Astrocyte of the spinal cord (primary cell): Measurements from ENCODE around the gene MAP6D1.

Experiments
- DNase-seq: peaks from one replicate; pipeline ENCODE4 v3.0.0; 2011; ENCODE audit warnings: low read depth, low spot score
- H3K4me3 ChIP-seq: 2 replicates; pipeline ENCODE4 v1.5.1; 2011; ENCODE audit warnings: low read depth, mild to moderate bottlenecking, low read length, moderate library complexity
- in situ Hi-C: cut with HindIII; loops from 2 replicates; pipeline ENCODE4 v1.10.0; 2017; ENCODE audit warnings: low sequenced_read_pairs
- TF ChIP-seq, protein P1 (sequence below): IDR thresholded peaks from 2 replicates; pipeline ENCODE4 v1.5.1; 2012; ENCODE audit warnings: low read depth, mild to moderate bottlenecking, low read length, inconsistent platforms

MAP6D1 gene

GRCh38 chr3:183818041-183818620, 7.2 kb downstream of the MAP6D1 start:
- in situ Hi-C loops = no loop called here
- H3K4me3 ChIP-seq = no peak overlapping the region
- DNase-seq = no peak
- TF ChIP-seq, protein P1, sequence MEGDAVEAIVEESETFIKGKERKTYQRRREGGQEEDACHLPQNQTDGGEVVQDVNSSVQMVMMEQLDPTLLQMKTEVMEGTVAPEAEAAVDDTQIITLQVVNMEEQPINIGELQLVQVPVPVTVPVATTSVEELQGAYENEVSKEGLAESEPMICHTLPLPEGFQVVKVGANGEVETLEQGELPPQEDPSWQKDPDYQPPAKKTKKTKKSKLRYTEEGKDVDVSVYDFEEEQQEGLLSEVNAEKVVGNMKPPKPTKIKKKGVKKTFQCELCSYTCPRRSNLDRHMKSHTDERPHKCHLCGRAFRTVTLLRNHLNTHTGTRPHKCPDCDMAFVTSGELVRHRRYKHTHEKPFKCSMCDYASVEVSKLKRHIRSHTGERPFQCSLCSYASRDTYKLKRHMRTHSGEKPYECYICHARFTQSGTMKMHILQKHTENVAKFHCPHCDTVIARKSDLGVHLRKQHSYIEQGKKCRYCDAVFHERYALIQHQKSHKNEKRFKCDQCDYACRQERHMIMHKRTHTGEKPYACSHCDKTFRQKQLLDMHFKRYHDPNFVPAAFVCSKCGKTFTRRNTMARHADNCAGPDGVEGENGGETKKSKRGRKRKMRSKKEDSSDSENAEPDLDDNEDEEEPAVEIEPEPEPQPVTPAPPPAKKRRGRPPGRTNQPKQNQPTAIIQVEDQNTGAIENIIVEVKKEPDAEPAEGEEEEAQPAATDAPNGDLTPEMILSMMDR = no peak

DNA sequence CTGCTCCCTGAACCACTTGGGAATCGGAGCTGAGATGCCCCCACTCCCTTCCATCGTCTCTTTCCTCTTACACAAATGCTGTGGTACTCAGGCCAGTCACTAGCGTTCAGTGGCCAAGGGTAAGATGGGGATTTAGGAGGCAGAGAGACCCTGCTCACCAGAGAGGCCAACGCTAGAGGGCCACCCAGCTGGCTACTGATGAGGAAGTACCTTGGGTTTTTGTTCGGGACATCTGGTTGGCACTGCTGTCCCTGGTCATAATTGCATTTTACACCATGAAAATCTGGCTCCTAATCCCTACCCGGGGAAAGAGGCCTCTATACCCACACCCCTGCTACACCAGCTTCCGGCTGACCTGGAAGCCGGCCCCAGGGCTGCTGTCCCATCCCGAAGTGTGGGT, 7.7 kb downstream of the MAP6D1 start:
- no peak for DNase-seq
- no peak overlapping the region for H3K4me3 ChIP-seq
- TF ChIP-seq, protein P1 = no peak
- in situ Hi-C loops = no loop called here

GRCh38 chr3:183816681-183817510, 8.5 kb downstream of the MAP6D1 start:
- no peak overlapping the region for H3K4me3 ChIP-seq
- in situ Hi-C loops = no loop called here
- DNase-seq = no peak
- TF ChIP-seq, protein P1 = no peak

DNA sequence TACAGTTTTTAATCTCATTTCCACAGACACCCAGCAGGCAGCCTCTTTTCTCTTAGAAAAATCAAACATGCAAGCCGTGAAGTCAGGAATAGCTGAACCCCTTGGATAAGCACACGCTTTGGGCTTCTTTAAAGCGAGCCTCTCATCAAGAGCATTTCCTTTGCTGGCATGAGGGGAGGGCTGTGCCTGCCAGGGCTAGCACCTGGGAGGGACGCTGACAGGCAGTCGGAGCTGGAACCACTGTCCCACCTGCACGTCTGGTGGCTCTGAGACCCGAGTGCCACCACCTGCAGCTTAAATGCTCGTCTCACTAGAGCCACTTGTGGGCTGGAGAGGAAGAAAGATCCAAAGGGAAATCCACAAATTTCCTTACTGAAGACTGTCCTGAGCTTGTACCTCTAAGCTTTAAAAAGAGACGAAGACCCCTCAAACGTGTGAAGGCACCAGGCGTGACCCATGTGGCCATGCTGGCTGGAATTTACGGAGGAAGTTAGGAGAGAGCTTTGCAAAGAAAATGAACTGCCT, 9.4 kb downstream of the MAP6D1 start:
- TF ChIP-seq, protein P1 = no peak
- DNase-seq = no peak
- in situ Hi-C loops = no loop called here
- no peak overlapping the region for H3K4me3 ChIP-seq

DNA sequence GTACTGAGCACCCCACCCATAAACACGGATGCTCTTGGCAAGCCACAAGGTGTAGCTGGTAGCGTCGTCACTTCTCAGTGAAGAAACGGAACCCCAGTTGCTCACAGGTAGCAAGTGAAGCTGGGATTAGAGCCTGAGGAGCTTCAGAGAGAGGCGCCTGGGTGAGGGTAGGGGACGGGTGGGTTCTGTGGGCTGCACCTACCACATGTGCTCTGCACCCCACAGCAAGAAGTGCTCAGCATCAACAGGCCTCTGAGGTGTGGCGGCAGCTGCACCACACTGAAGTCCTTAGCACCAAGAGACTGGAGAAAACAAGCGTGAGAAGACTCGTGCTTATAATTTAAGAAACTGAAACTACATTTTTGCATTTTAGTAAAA, 9.8 kb downstream of the MAP6D1 start:
- H3K4me3 ChIP-seq = no peak overlapping the region
- DNase-seq = no peak
- TF ChIP-seq, protein P1 = no peak
- in situ Hi-C loops = no loop called here

GRCh38 chr3:183814240-183814639, 11.1 kb downstream of the MAP6D1 start:
- no peak overlapping the region for H3K4me3 ChIP-seq
- in situ Hi-C loops = no loop called here
- TF ChIP-seq, protein P1 = no peak
- DNase-seq = no peak
